ENCODE results near the gene ZBTB16. TPM values are rescaled to one million over a fixed set of nuclear protein-coding genes. Genes with fewer than 3 reads are reported as not detected.
A peak's percentile ranks its signal among the peaks of the same experiment; 100 is the strongest.

The ZBTB16 gene
- total and polyA plus RNA-seq, 2 experiments from 2014 or later, result 0.29 to 1.4 TPM

DNA sequence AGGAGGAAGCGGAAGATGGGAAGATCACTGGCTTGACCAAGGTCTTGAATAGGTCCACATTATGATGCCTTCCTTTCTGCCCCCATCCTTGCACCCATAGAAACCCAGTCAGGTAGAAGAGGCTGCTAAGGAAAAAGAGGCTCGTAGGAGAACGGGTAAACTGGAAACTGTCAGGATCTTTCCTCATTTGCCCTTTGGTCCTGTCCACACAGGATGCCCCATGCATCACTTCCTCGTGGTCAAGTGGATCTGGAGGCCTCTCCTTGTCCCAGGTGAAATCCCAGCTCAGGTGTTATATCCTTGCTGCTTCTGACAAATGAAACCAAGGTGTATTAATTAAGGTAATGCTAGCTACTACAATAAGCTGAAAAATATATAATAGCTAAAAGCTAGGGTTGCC, 8.0 kb upstream of the ZBTB16 start:
- no peak overlapping the region for H3K27ac Mint-ChIP-seq
- H3K79me2 ChIP-seq (replicated peaks; ENCODE audit: insufficient read depth), result no peaks in the 10 kb centered on the region
- DNase-seq (ENCODE audit: low spot score) (no peak), ATAC-seq (no peak)
- peaks cover 11% of the 10 kb centered on the region for H3K27me3 Mint-ChIP-seq (ENCODE audit: insufficient read depth, low read depth, poor library complexity)
- no peaks in the 10 kb centered on the region for H3K9me2 ChIP-seq (ENCODE audit: insufficient read depth)
- peaks cover 16% of the 10 kb centered on the region for H3K4me1 Mint-ChIP-seq
- no peak overlapping the region for H3K4me2 ChIP-seq
- no peaks in the 10 kb centered on the region for H3K36me3 ChIP-seq (ENCODE audit: insufficient read depth)
- peaks cover 17% of the 10 kb centered on the region for H3K4me1 ChIP-seq (ENCODE audit: insufficient read depth)
- peaks cover 22% of the 10 kb centered on the region for H3K27me3 ChIP-seq (ENCODE audit: insufficient read depth)
- H3K9me3 Mint-ChIP-seq, result no peaks in the 10 kb centered on the region
- no peak overlapping the region for H3K27ac ChIP-seq (ENCODE audit: low read depth)
- H3F3A ChIP-seq (replicated peaks; ENCODE audit: low read depth), result no peaks in the 10 kb centered on the region
- H3K36me3 Mint-ChIP-seq (ENCODE audit: low read depth), result no peaks in the 10 kb centered on the region
- H3K4me3 ChIP-seq, result no peak overlapping the region
- H3K4me3 Mint-ChIP-seq, result no peak overlapping the region
- no peaks in the 10 kb centered on the region for H4K20me1 ChIP-seq (replicated peaks; ENCODE audit: insufficient read depth)
- no peak for TF ChIP-seq EZH2phosphoT487 (IDR thresholded peaks at IDR 0.05; ENCODE audit: unreplicated experiment)
- TF ChIP-seq, protein P1, sequence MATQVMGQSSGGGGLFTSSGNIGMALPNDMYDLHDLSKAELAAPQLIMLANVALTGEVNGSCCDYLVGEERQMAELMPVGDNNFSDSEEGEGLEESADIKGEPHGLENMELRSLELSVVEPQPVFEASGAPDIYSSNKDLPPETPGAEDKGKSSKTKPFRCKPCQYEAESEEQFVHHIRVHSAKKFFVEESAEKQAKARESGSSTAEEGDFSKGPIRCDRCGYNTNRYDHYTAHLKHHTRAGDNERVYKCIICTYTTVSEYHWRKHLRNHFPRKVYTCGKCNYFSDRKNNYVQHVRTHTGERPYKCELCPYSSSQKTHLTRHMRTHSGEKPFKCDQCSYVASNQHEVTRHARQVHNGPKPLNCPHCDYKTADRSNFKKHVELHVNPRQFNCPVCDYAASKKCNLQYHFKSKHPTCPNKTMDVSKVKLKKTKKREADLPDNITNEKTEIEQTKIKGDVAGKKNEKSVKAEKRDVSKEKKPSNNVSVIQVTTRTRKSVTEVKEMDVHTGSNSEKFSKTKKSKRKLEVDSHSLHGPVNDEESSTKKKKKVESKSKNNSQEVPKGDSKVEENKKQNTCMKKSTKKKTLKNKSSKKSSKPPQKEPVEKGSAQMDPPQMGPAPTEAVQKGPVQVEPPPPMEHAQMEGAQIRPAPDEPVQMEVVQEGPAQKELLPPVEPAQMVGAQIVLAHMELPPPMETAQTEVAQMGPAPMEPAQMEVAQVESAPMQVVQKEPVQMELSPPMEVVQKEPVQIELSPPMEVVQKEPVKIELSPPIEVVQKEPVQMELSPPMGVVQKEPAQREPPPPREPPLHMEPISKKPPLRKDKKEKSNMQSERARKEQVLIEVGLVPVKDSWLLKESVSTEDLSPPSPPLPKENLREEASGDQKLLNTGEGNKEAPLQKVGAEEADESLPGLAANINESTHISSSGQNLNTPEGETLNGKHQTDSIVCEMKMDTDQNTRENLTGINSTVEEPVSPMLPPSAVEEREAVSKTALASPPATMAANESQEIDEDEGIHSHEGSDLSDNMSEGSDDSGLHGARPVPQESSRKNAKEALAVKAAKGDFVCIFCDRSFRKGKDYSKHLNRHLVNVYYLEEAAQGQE (IDR thresholded peaks at IDR 0.05; ENCODE audit: unreplicated experiment), result no peak
- H2AFZ ChIP-seq, result no peak overlapping the region

DNA sequence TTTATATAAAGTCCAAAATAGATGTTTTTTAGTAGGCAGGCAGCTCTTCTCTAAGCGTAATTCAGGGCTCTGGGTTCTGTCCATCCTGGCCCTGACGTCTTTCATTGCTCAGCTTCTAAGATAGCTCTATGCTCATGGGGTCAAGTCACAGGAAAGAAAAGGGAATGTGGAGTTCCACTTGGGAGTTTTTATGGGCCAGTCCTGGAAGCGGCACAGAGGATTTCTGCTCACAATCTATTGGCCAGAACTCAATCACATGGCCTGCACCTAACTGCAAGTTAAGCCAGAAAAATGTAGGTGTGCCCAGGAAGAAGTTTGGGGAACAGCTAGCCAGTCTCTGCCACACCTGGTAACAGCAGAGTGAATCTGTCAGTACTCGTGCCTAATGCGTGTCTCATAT, 7.4 kb upstream of the ZBTB16 start:
- DNase-seq (ENCODE audit: low spot score), result no peak
- Mint-ChIP-seq H3K36me3 (ENCODE audit: low read depth) (no peaks in the 10 kb centered on the region), H3K27me3 (ENCODE audit: insufficient read depth, low read depth, poor library complexity) (peaks cover 17% of the 10 kb centered on the region), H3K4me3 (no peak overlapping the region), H3K4me1 (peaks cover 20% of the 10 kb centered on the region), H3K27ac (no peak overlapping the region), H3K9me3 (no peaks in the 10 kb centered on the region)
- no peaks in the 10 kb centered on the region for H3F3A ChIP-seq (replicated peaks; ENCODE audit: low read depth)
- peaks cover 28% of the 10 kb centered on the region for H3K27me3 ChIP-seq (ENCODE audit: insufficient read depth)
- H3K4me3 ChIP-seq, result no peak overlapping the region
- ATAC-seq, result no peak
- no peaks in the 10 kb centered on the region for H3K9me2 ChIP-seq (ENCODE audit: insufficient read depth)
- no peaks in the 10 kb centered on the region for H4K20me1 ChIP-seq (replicated peaks; ENCODE audit: insufficient read depth)
- H3K27ac ChIP-seq (ENCODE audit: low read depth), result no peak overlapping the region
- H3K4me2 ChIP-seq, result no peak overlapping the region
- peaks cover 17% of the 10 kb centered on the region for H3K4me1 ChIP-seq (ENCODE audit: insufficient read depth)
- no peak for TF ChIP-seq JUNB (IDR thresholded peaks at IDR 0.05; ENCODE audit: unreplicated experiment)
- peak overlapping the region; percentile 38; the same call in 1 of the 2 replicates for H2AFZ ChIP-seq
- no peaks in the 10 kb centered on the region for H3K36me3 ChIP-seq (ENCODE audit: insufficient read depth)
- no peaks in the 10 kb centered on the region for H3K79me2 ChIP-seq (replicated peaks; ENCODE audit: insufficient read depth)

DNA sequence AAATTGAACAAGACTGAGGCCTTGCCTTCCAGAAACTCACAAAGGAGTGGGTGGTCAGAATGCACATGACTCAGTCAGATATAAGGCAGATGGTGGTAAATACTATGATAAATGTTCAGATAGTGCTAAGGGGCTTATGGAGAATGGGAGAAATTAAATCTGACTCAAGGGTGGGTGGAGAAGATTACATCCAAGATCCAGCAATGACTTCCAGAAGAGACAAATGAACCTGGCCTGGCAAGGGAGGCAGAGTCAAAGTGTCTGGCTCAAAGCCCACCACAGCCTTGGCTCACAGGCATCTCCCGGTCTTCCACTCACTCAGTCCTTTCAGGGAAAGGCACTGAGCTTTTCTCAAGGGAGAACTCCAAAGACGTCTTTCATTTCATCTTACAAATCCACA, 6.1 kb upstream of the ZBTB16 start:
- Histone ChIP-seq H3K36me3 (ENCODE audit: insufficient read depth) (no peaks in the 10 kb centered on the region), H3K79me2 (replicated peaks; ENCODE audit: insufficient read depth) (no peaks in the 10 kb centered on the region), H3K9me2 (ENCODE audit: insufficient read depth) (no peaks in the 10 kb centered on the region), H3K4me1 (ENCODE audit: insufficient read depth) (peaks cover 22% of the 10 kb centered on the region), H2AFZ (no peak overlapping the region), H4K20me1 (replicated peaks; ENCODE audit: insufficient read depth) (no peaks in the 10 kb centered on the region), H3K4me2 (no peak overlapping the region), H3K4me3 (no peak overlapping the region), H3K27me3 (ENCODE audit: insufficient read depth) (peaks cover 41% of the 10 kb centered on the region), H3F3A (replicated peaks; ENCODE audit: low read depth) (0 out of 2 replicates have a peak, but pooled peaks cover 8% of the 10 kb centered on the region), H3K27ac (ENCODE audit: low read depth) (no peak overlapping the region)
- no peak for DNase-seq (ENCODE audit: low spot score)
- no peak for ATAC-seq
- Mint-ChIP-seq H3K4me3 (no peak overlapping the region), H3K27me3 (ENCODE audit: insufficient read depth, low read depth, poor library complexity) (peaks cover 28% of the 10 kb centered on the region), H3K9me3 (no peaks in the 10 kb centered on the region), H3K36me3 (ENCODE audit: low read depth) (no peaks in the 10 kb centered on the region), H3K4me1 (peaks cover 27% of the 10 kb centered on the region), H3K27ac (no peak overlapping the region)
- TF ChIP-seq NANOG (IDR thresholded peaks at IDR 0.05; ENCODE audit: borderline replicate concordance), result no peak
- TF ChIP-seq POLR2AphosphoS5 (IDR thresholded peaks at IDR 0.05; ENCODE audit: low read depth), result no peak
- TF ChIP-seq, protein P2, sequence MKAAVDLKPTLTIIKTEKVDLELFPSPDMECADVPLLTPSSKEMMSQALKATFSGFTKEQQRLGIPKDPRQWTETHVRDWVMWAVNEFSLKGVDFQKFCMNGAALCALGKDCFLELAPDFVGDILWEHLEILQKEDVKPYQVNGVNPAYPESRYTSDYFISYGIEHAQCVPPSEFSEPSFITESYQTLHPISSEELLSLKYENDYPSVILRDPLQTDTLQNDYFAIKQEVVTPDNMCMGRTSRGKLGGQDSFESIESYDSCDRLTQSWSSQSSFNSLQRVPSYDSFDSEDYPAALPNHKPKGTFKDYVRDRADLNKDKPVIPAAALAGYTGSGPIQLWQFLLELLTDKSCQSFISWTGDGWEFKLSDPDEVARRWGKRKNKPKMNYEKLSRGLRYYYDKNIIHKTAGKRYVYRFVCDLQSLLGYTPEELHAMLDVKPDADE (IDR thresholded peaks at IDR 0.05), result no peak
- no peak for TF ChIP-seq ZNF114 (CRISPR knock-in tag; IDR thresholded peaks at IDR 0.05)

Data from GM23338 (cell line).